GM23248 (cell line): ENCODE data around the gene DNAJC7. TPM values are rescaled to one million over a fixed set of nuclear protein-coding genes. Genes with fewer than 3 reads are reported as not detected.

Experiments
- DNase-seq: peaks from one replicate; pipeline ENCODE4 v3.0.0-alpha.2; 2015
- H2AFZ ChIP-seq: fragments of 200-600 bp; sonication (generic); 2 replicates; pipeline ENCODE4 v1.6.1; 2016; ENCODE audit warnings: antibody characterized with exemption
- H3F3A ChIP-seq: fragments of 200-600 bp; sonication (generic); 2 replicates; pipeline ENCODE4 v1.6.1; 2016; ENCODE audit warnings: mild to moderate bottlenecking, antibody characterized with exemption, mixed run types; ENCODE audit not compliant: insufficient read depth
- H3K27ac ChIP-seq: fragments of 200-600 bp; sonication (generic); 2 replicates; pipeline ENCODE4 v1.5.1; 2016; ENCODE audit warnings: mild to moderate bottlenecking
- H3K27me3 ChIP-seq: fragments of 200-600 bp; sonication (generic); replicated peaks from 2 replicates; pipeline ENCODE4 v1.6.1; 2016; ENCODE audit warnings: mild to moderate bottlenecking; ENCODE audit not compliant: insufficient read depth
- H3K36me3 ChIP-seq: fragments of 200-600 bp; sonication (generic); 2 replicates; pipeline ENCODE4 v1.6.1; 2016; ENCODE audit warnings: low read depth, mild to moderate bottlenecking
- H3K4me1 ChIP-seq: fragments of 200-600 bp; sonication (generic); 2 replicates; pipeline ENCODE4 v1.6.1; 2016; ENCODE audit warnings: mild to moderate bottlenecking; ENCODE audit not compliant: insufficient read depth
- H3K4me2 ChIP-seq: fragments of 200-600 bp; sonication (generic); one replicate; pipeline ENCODE4 v1.6.1; 2016; ENCODE audit warnings: mild to moderate bottlenecking; ENCODE audit not compliant: unreplicated experiment
- H3K4me3 ChIP-seq: fragments of 200-600 bp; sonication (generic); 2 replicates; pipeline ENCODE4 v1.5.1; 2016; ENCODE audit warnings: mild to moderate bottlenecking
- H3K79me2 ChIP-seq: fragments of 200-600 bp; sonication (generic); 2 replicates; pipeline ENCODE4 v1.6.1; 2016; ENCODE audit warnings: mild to moderate bottlenecking; ENCODE audit not compliant: insufficient read depth
- H3K9ac ChIP-seq: fragments of 200-600 bp; sonication (generic); 2 replicates; pipeline ENCODE4 v1.6.1; 2016; ENCODE audit warnings: mild to moderate bottlenecking
- H3K9me2 ChIP-seq: fragments of 200-600 bp; sonication (generic); 2 replicates; pipeline ENCODE4 v1.6.1; 2016; ENCODE audit warnings: mixed run types, mild to moderate bottlenecking, moderate library complexity; ENCODE audit not compliant: insufficient read depth
- H3K9me3 ChIP-seq: fragments of 200-600 bp; sonication (generic); one replicate; pipeline ENCODE4 v1.6.1; 2017; ENCODE audit warnings: low read depth
- H4K20me1 ChIP-seq: fragments of 200-600 bp; sonication (generic); 2 replicates; pipeline ENCODE4 v1.6.0; 2016; ENCODE audit not compliant: insufficient read depth
- EZH2 ChIP-seq: fragments of 200-600 bp; sonication (generic); IDR thresholded peaks from 2 replicates; pipeline ENCODE4 v1.6.1; 2018; ENCODE audit warnings: antibody characterized with exemption, mild to moderate bottlenecking; ENCODE audit not compliant: insufficient read depth, poor library complexity, severe bottlenecking
- EZH2phosphoT487 ChIP-seq: fragments of 200-600 bp; sonication (generic); IDR thresholded peaks from 2 replicates; pipeline ENCODE4 v1.6.1; 2018; ENCODE audit warnings: antibody characterized with exemption, moderate library complexity, mild to moderate bottlenecking, low read depth; ENCODE audit not compliant: insufficient read depth
- WGBS, 2 experiments: methylation state at CpG; one replicate each; pipeline ENCODE4 v1.1.6; 2015 to 2017; ENCODE audit warnings: low lambda C conversion rate in 2 of 2, low coverage in 1 of 2; ENCODE audit errors: missing lambda C conversion rate in 2 of 2; 5-methylcytosine and 5-hydroxymethylcytosine counted together
- in situ Hi-C: fragments of 300-500 bp; cut with MboI; formaldehyde crosslinking; loops from 2 replicates; pipeline ENCODE4 v1.15.0; 2020
- polyA plus RNA-seq: library from polyadenylated mRNA; unstranded; fragments of >200 nt; fragmentation: Nextera tagmentation; extraction: Ambion mirVana; gene quantifications from 2 replicates; pipeline ENCODE4 v1.2.1, GENCODE V29; 2016
- total RNA-seq: library from RNA; depleted of rRNA; stranded (reverse); fragments of >200 nt; shearing (Covaris generic); gene quantifications from 2 replicates; pipeline ENCODE4 v1.2.3, GENCODE V29; 2014

DNAJC7 gene
- total and polyA plus RNA-seq, 2 experiments from 2014 or later = 61.6 to 73.5 TPM

DNA sequence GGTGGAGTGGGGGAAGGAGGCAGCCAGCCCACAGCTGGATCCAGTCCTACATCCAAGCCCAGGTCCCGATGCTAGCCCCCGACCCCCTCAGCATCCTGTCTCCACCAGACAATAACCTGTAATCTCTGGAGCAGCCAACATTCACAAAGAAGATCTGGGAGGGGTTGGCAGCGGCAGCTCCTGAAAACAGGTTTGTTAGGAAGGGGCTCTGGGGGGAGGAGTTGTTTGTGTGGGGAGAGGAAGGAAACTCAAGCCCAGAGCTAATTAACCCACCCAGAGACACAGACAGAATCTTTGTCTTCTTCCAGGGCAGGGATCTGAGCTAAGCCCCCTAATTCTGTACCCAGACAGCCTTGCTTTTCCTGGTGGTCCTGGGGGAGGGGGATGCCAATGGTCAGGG is 37.8 kb upstream of the DNAJC7 start:
- in situ Hi-C loops = no loop called here
- WGBS, 2 experiments = 31 to 38% methylated on average over 3 of the region's 3 CpGs
- H3K4me2 ChIP-seq = no peak overlapping the region
- H2AFZ ChIP-seq = no peak overlapping the region
- no peak overlapping the region for H3K4me3 ChIP-seq
- H3K9me2 ChIP-seq = no peaks in the 10 kb centered on the region
- no peaks in the 10 kb centered on the region for H3K4me1 ChIP-seq
- TF ChIP-seq EZH2phosphoT487 = no peak
- TF ChIP-seq EZH2 = no peak
- no peaks in the 10 kb centered on the region for H3K79me2 ChIP-seq
- no peak for DNase-seq
- H3F3A ChIP-seq = no peaks in the 10 kb centered on the region
- no peaks in the 10 kb centered on the region for H3K36me3 ChIP-seq
- H3K9me3 ChIP-seq = no peaks in the 10 kb centered on the region
- no peak overlapping the region for H3K27ac ChIP-seq
- peaks cover 23% of the 10 kb centered on the region for H3K27me3 ChIP-seq
- no peaks in the 10 kb centered on the region for H4K20me1 ChIP-seq
- H3K9ac ChIP-seq = no peak overlapping the region

GRCh38 chr17:42053731-42054500 is 36.7 kb upstream of the DNAJC7 start:
- DNase-seq = no peak
- in situ Hi-C loops = no loop called here
- no peaks in the 10 kb centered on the region for H3K36me3 ChIP-seq
- H3K4me3 ChIP-seq = no peak overlapping the region
- no peaks in the 10 kb centered on the region for H3K79me2 ChIP-seq
- no peak overlapping the region for H3K4me2 ChIP-seq
- no peak overlapping the region for H3K27ac ChIP-seq
- no peaks in the 10 kb centered on the region for H3K9me3 ChIP-seq
- peaks cover 32% of the 10 kb centered on the region for H3K27me3 ChIP-seq
- no peak for TF ChIP-seq EZH2
- no peak for TF ChIP-seq EZH2phosphoT487
- no peaks in the 10 kb centered on the region for H3K9me2 ChIP-seq
- no peaks in the 10 kb centered on the region for H3K4me1 ChIP-seq
- WGBS, 2 experiments = 10 to 14% methylated on average over 7 to 12 of the region's 12 CpGs
- H3F3A ChIP-seq = no peaks in the 10 kb centered on the region
- no peaks in the 10 kb centered on the region for H4K20me1 ChIP-seq
- H2AFZ ChIP-seq = no peak overlapping the region
- H3K9ac ChIP-seq = no peak overlapping the region

GRCh38 chr17:42052346-42052877 is 35.2 kb upstream of the DNAJC7 start:
- Histone ChIP-seq H2AFZ (no peak overlapping the region), H3K4me2 (no peak overlapping the region), H3K4me1 (no peaks in the 10 kb centered on the region), H3K27ac (no peak overlapping the region), H3F3A (no peaks in the 10 kb centered on the region), H4K20me1 (no peaks in the 10 kb centered on the region), H3K36me3 (no peaks in the 10 kb centered on the region), H3K4me3 (no peak overlapping the region), H3K27me3 (peaks cover 38% of the 10 kb centered on the region), H3K9me3 (no peaks in the 10 kb centered on the region), H3K9ac (no peak overlapping the region), H3K79me2 (no peaks in the 10 kb centered on the region), H3K9me2 (no peaks in the 10 kb centered on the region)
- DNase-seq = no peak
- WGBS, 2 experiments = 57 to 64% methylated on average over 6 of the region's 6 CpGs
- in situ Hi-C loops = no loop called here
- TF ChIP-seq EZH2phosphoT487 = no peak
- no peak for TF ChIP-seq EZH2

DNA sequence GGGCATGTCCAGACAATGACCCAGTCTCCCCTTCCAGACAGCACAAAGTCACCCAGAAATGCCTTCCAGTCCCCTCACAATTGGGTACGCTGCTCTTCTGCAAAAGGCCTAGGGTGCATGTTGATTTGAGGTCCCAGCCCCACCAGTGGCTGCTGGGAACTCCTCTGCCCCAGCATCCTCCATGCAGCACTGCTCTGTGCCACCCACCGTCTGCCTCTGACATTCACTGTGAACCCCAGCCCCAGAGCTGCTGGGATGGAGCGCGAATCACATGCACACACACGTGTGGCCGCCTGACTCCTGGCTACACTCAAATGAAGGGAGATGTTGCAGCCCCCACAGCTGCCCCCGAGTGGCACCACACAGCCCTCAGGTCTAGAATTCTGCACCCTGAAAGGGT is 34.4 kb upstream of the DNAJC7 start:
- in situ Hi-C loops = no loop called here
- H3K27me3 ChIP-seq = peaks cover 38% of the 10 kb centered on the region
- H3K27ac ChIP-seq = no peak overlapping the region
- no peaks in the 10 kb centered on the region for H3K36me3 ChIP-seq
- H3K79me2 ChIP-seq = no peaks in the 10 kb centered on the region
- no peak overlapping the region for H3K4me3 ChIP-seq
- no peak overlapping the region for H3K4me2 ChIP-seq
- no peak overlapping the region for H2AFZ ChIP-seq
- H3K9ac ChIP-seq = no peak overlapping the region
- no peak for TF ChIP-seq EZH2
- no peak for TF ChIP-seq EZH2phosphoT487
- WGBS, 2 experiments = 95 to 96% methylated on average over 7 of the region's 7 CpGs
- no peaks in the 10 kb centered on the region for H3K9me2 ChIP-seq
- DNase-seq = no peak
- H4K20me1 ChIP-seq = no peaks in the 10 kb centered on the region
- no peaks in the 10 kb centered on the region for H3F3A ChIP-seq
- H3K9me3 ChIP-seq = no peaks in the 10 kb centered on the region
- no peaks in the 10 kb centered on the region for H3K4me1 ChIP-seq
